IMR-90 (cell line): Measurements from ENCODE around the gene WNT6. TPM values are rescaled to one million over a fixed set of nuclear protein-coding genes. Genes with fewer than 3 reads are reported as not detected.

Experiments used
- ATAC-seq: fragments of 200-7000 bp; cut with Tn5 transposase; 2 replicates; pipeline ENCODE4 v1.9.1; 2020; ENCODE audit warnings: low read depth, mild to moderate bottlenecking, moderate library complexity
- BruUV-seq: library from RNA; stranded (reverse); fragments of 400-500 nt; replicated peaks from 2 replicates; lab custom pipeline; 2021; lab: Mats Ljungman, UMichigan
- CTCF ChIA-PET: fragments of 300-600 bp; formaldehyde crosslinking; extraction: SDS; loops from one replicate; lab custom pipeline; 2021; ENCODE audit warnings: antibody characterized with exemption; lab: Yijun Ruan, JAX
- POLR2A ChIA-PET: fragments of 300-600 bp; sonication (Branson Sonifier 250); formaldehyde crosslinking; loops from one replicate; lab custom pipeline; 2022; ENCODE audit warnings: antibody characterized with exemption; ENCODE audit not compliant: unreplicated experiment; lab: Charles Lee
- DNase-seq: peaks from one replicate; pipeline ENCODE4 v3.0.0; 2013
- H2AFZ ChIP-seq: replicated peaks from 2 replicates; pipeline ENCODE3; 2013; ENCODE audit warnings: low read length, mild to moderate bottlenecking; ENCODE audit not compliant: poor library complexity
- H2AK5ac ChIP-seq: 2 replicates; pipeline ENCODE4 v1.6.1; 2013; ENCODE audit warnings: low read depth, low read length, inconsistent platforms
- H2AK9ac ChIP-seq: replicated peaks from 2 replicates; pipeline ENCODE3; 2013; ENCODE audit warnings: mild to moderate bottlenecking, low read depth, low read length, moderate library complexity; ENCODE audit not compliant: poor library complexity
- H2BK120ac ChIP-seq: 2 replicates; pipeline ENCODE4 v1.6.1; 2013; ENCODE audit warnings: low read depth, low read length, inconsistent platforms
- H2BK15ac ChIP-seq: 3 replicates; pipeline ENCODE4 v1.6.1; 2013; ENCODE audit warnings: low read depth, low read length, inconsistent platforms
- H2BK20ac ChIP-seq: 2 replicates; pipeline ENCODE4 v1.6.1; 2013; ENCODE audit warnings: low read depth, mild to moderate bottlenecking, inconsistent platforms, low read length, moderate library complexity
- H2BK5ac ChIP-seq: 2 replicates; pipeline ENCODE4 v1.6.1; 2013; ENCODE audit warnings: mild to moderate bottlenecking, low read depth, low read length, inconsistent platforms; ENCODE audit not compliant: poor library complexity, severe bottlenecking
- H3K14ac ChIP-seq: replicated peaks from 2 replicates; pipeline ENCODE4 v1.6.1; 2013; ENCODE audit warnings: low read depth, low read length, inconsistent platforms
- H3K18ac ChIP-seq: 2 replicates; pipeline ENCODE4 v1.6.1; 2013; ENCODE audit warnings: low read depth, low read length, control low read depth
- H3K23ac ChIP-seq: 2 replicates; pipeline ENCODE4 v1.6.1; 2013; ENCODE audit warnings: low read depth, low read length, inconsistent platforms
- H3K27ac ChIP-seq: 2 replicates; pipeline ENCODE4 v1.5.1; 2013; ENCODE audit warnings: mild to moderate bottlenecking, control low read depth, low read length; ENCODE audit not compliant: insufficient read depth
- H3K27me3 ChIP-seq: 2 replicates; pipeline ENCODE4 v1.6.1; 2013; ENCODE audit warnings: low read length; ENCODE audit not compliant: control insufficient read depth, insufficient read depth
- H3K36me3 ChIP-seq: 2 replicates; pipeline ENCODE4 v1.6.1; 2013; ENCODE audit warnings: low read length, mixed read lengths; ENCODE audit not compliant: control insufficient read depth, insufficient read depth
- H3K4ac ChIP-seq: 2 replicates; pipeline ENCODE4 v1.6.1; 2013; ENCODE audit warnings: low read depth, low read length, inconsistent platforms
- H3K4me1 ChIP-seq: 2 replicates; pipeline ENCODE4 v1.6.1; 2013; ENCODE audit warnings: low read length, mixed read lengths; ENCODE audit not compliant: control insufficient read depth, insufficient read depth
- H3K4me2 ChIP-seq: 2 replicates; pipeline ENCODE4 v1.6.1; 2013; ENCODE audit warnings: low read depth, mild to moderate bottlenecking, control low read depth, low read length, moderate library complexity
- H3K4me3 ChIP-seq: 2 replicates; pipeline ENCODE4 v1.5.1; 2013; ENCODE audit warnings: low read depth, mild to moderate bottlenecking, control low read depth, low read length, moderate library complexity; ENCODE audit not compliant: insufficient read depth
- H3K56ac ChIP-seq: 2 replicates; pipeline ENCODE4 v1.6.1; 2013; ENCODE audit warnings: low read length, inconsistent platforms; ENCODE audit not compliant: insufficient read depth; ENCODE audit errors: extremely low read depth
- H3K79me1 ChIP-seq, 2 experiments: 2 replicates each; pipeline ENCODE4 v1.6.1; 2013; ENCODE audit warnings: low read length in 2 of 2, inconsistent platforms in 1 of 2, low read depth in 1 of 2
- H3K9ac ChIP-seq: 2 replicates; pipeline ENCODE4 v1.6.1; 2013; ENCODE audit warnings: low read depth, low read length, control low read depth
- H3K9me1 ChIP-seq: 2 replicates; pipeline ENCODE4 v1.6.1; 2013; ENCODE audit warnings: low read length, inconsistent platforms; ENCODE audit not compliant: insufficient read depth
- H3K9me3 ChIP-seq: 2 replicates; pipeline ENCODE4 v1.6.1; 2013; ENCODE audit warnings: low read length; ENCODE audit not compliant: control insufficient read depth, insufficient read depth
- H4K20me1 ChIP-seq: 2 replicates; pipeline ENCODE4 v1.6.1; 2013; ENCODE audit warnings: low read length, inconsistent platforms; ENCODE audit not compliant: insufficient read depth
- H4K5ac ChIP-seq: 2 replicates; pipeline ENCODE4 v1.6.1; 2013; ENCODE audit warnings: mild to moderate bottlenecking, low read depth, low read length, control low read depth
- H4K8ac ChIP-seq, 2 experiments: 2 replicates each; pipeline ENCODE4 v1.6.1; 2013; ENCODE audit warnings: low read depth in 2 of 2, low read length in 2 of 2, control low read depth in 1 of 2, inconsistent platforms in 1 of 2
- H4K91ac ChIP-seq: 2 replicates; pipeline ENCODE4 v1.6.1; 2013; ENCODE audit warnings: low read depth, low read length, inconsistent platforms; ENCODE audit not compliant: insufficient read depth
- CEBPB ChIP-seq: IDR thresholded peaks from 2 replicates; pipeline ENCODE4 v1.6.1; 2012; ENCODE audit warnings: low read depth, low read length, improper control_type of control experiment
- CTCF ChIP-seq: conservative IDR thresholded peaks from 2 replicates; pipeline ENCODE4 v1.5.1; 2012; ENCODE audit warnings: mild to moderate bottlenecking, low read depth, low read length, improper control_type of control experiment
- ELK1 ChIP-seq: fragments of 150-350 bp; IDR thresholded peaks from 2 replicates; pipeline ENCODE4 v1.6.1; 2016; ENCODE audit warnings: low read depth, mild to moderate bottlenecking, low read length, moderate library complexity, borderline replicate concordance
- FOS ChIP-seq: fragments of 150-350 bp; IDR thresholded peaks from 2 replicates; pipeline ENCODE4 v1.6.1; 2016; ENCODE audit warnings: low read depth, low read length
- MXI1 ChIP-seq: IDR thresholded peaks from 2 replicates; pipeline ENCODE4 v1.6.1; 2012; ENCODE audit warnings: low read depth, mild to moderate bottlenecking, low read length, moderate library complexity, borderline replicate concordance
- NFE2L2 ChIP-seq: fragments of 150-350 bp; IDR thresholded peaks from 2 replicates; pipeline ENCODE4 v1.6.1; 2016; ENCODE audit warnings: low read depth, mild to moderate bottlenecking, low read length
- POLR2A ChIP-seq: IDR thresholded peaks from 2 replicates; pipeline ENCODE4 v1.6.1; 2012; ENCODE audit warnings: mild to moderate bottlenecking, low read depth, low read length
- RCOR1 ChIP-seq: IDR thresholded peaks from 2 replicates; pipeline ENCODE4 v1.6.1; 2012; ENCODE audit warnings: mild to moderate bottlenecking, low read length, improper control_type of control experiment; ENCODE audit not compliant: insufficient replicate concordance
- RFX5 ChIP-seq: IDR thresholded peaks from 2 replicates; pipeline ENCODE4 v1.8.0; 2012; ENCODE audit warnings: low read depth, mild to moderate bottlenecking, low read length, moderate library complexity
- USF2 ChIP-seq: fragments of 150-350 bp; IDR thresholded peaks from 2 replicates; pipeline ENCODE4 v1.6.1; 2017; ENCODE audit warnings: mild to moderate bottlenecking, antibody characterized with exemption, low read length, low read depth
- WGBS, 2 experiments: methylation state at CpG; one replicate each; pipeline versions ENCODE4 v1.1.5 to v1.1.7; 2013; ENCODE audit warnings: missing lambda C conversion rate in 2 of 2; ENCODE audit not compliant: insufficient read length in 1 of 2; ENCODE audit errors: extremely low coverage in 2 of 2; 5-methylcytosine and 5-hydroxymethylcytosine counted together
- dilution Hi-C: fragments of 300-500 bp; cut with HindIII; formaldehyde crosslinking; loops from one replicate; pipeline ENCODE4 v1.14.3; 2018; ENCODE audit warnings: low sequenced_read_pairs; ENCODE audit not compliant: unreplicated experiment
- in situ Hi-C: fragments of 300-500 bp; cut with MboI; formaldehyde crosslinking; loops from 3 replicates; pipeline ENCODE4 v1.14.3; 2019; ENCODE audit warnings: low sequenced_read_pairs, inconsistent platforms, mixed read lengths
- intact Hi-C: fragments of 100-400 bp; cut with micrococcal nuclease; formaldehyde crosslinking; loops from 2 replicates; pipeline ENCODE4 v1.10.0; 2022
- polyA plus RNA-seq, 3 experiments: library from polyadenylated mRNA; depleted of rRNA; stranded (reverse); fragments of >200 nt; gene quantifications; 2 replicates each; pipeline ENCODE4 v1.2.3, GENCODE V29; 2012; ENCODE audit warnings: low replicate concordance in 1 of 3
- total RNA-seq: library from RNA; depleted of rRNA; stranded (reverse); fragments of >200 nt; gene quantifications from 2 replicates; pipeline ENCODE4 v1.2.3, GENCODE V29; 2012

WNT6 gene
- total and polyA plus RNA-seq, 2 of the 4 experiments (the other 2 are of a cell fraction), result not detected

- no peak for TF ChIP-seq USF2
- TF ChIP-seq FOS, result no peak
- no peak for TF ChIP-seq MXI1
Observed at GRCh38 chr2:218888341-218888740, 28.7 kb downstream of the WNT6 start (continued).

GRCh38 chr2:218889937-218890336 is 30.3 kb downstream of the WNT6 start:
- H3K36me3 ChIP-seq, result no peaks in the 10 kb centered on the region
- H3K23ac ChIP-seq, result no peak overlapping the region
- WGBS, 2 experiments, result 73% methylated on average over 12 of the region's 23 CpGs; no CpG with 5 or more reads in 1 of the 2 experiments
- no peak overlapping the region for H2AFZ ChIP-seq
- in situ Hi-C loops, result no loop called here
- no peaks in the 10 kb centered on the region; the same call in 1 of the 2 replicates for H3K9me3 ChIP-seq
- TF ChIP-seq RFX5 (no peak), POLR2A (no peak), RCOR1 (no peak), FOS (no peak), ELK1 (no peak), NFE2L2 (no peak), CEBPB (no peak), CTCF (no peak)
- no TSS peak for BruUV-seq
- H2AK9ac ChIP-seq, result no peak overlapping the region
- DNase-seq (no peak), ATAC-seq (no peak)
- H3K56ac ChIP-seq, result no peak overlapping the region
- no peaks in the 10 kb centered on the region for H3K79me1 ChIP-seq
- H3K4ac ChIP-seq, result no peak overlapping the region
- H3K4me2 ChIP-seq, result no peak overlapping the region
- no peaks in the 10 kb centered on the region for H3K9me1 ChIP-seq
- H3K27ac ChIP-seq, result no peak overlapping the region
- H4K91ac ChIP-seq, result no peak overlapping the region
- H3K14ac ChIP-seq, result no peak overlapping the region
- H2BK5ac ChIP-seq, result no peak overlapping the region
- POLR2A ChIA-PET, result no interaction called here
- no peak overlapping the region for H4K8ac ChIP-seq
- H4K20me1 ChIP-seq, result peaks cover 4% of the 10 kb centered on the region; the same call in 1 of the 2 replicates
- peaks cover 5% of the 10 kb centered on the region; the same call in 1 of the 2 replicates for H3K4me1 ChIP-seq
- no peak overlapping the region for H3K18ac ChIP-seq
- peaks cover 77% of the 10 kb centered on the region for H3K27me3 ChIP-seq
- no peak overlapping the region for H3K9ac ChIP-seq
- H2AK5ac ChIP-seq, result no peak overlapping the region
- H2BK20ac ChIP-seq, result no peak overlapping the region
- no peak overlapping the region for H2BK15ac ChIP-seq
- dilution Hi-C loops, result no loop called here
- H4K5ac ChIP-seq, result no peak overlapping the region
- CTCF ChIA-PET, result no interaction called here
- no peak overlapping the region for H2BK120ac ChIP-seq
- intact Hi-C loops, result no loop called here
- no peak overlapping the region for H3K4me3 ChIP-seq
